ENCODE data around the gene ATP1B3. TPM values are rescaled to one million over a fixed set of nuclear protein-coding genes. Genes with fewer than 3 reads are reported as not detected.
"Not testable (repeated sequence)": the region's sequence is repeated elsewhere in the genome, so short reads cannot be mapped to it uniquely, and the experiment has no call there.

ATP1B3 gene
- total RNA-seq, 1 donor from 2014 or later: 129 TPM

DNA sequence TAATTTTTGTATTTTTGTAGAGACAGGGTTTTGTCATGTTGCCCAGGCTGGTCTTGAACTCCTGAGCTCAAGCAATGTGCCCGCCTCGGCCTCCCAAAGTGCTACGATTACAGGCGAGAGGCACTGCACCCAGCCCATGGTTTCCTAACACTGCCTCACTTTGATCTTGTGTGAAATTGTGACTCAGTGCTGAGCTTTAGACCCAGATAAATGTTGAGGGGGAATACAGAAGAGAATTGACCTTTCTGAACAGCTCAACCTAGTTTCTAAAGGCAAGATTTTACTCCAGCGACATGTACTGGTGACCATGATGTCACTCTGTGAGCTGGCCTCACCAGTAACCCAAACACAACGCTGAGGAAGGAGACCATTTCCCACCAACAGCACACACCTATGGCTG lies 73.5 kb downstream of the ATP1B3 start:
- no peak for DNase-seq

DNA sequence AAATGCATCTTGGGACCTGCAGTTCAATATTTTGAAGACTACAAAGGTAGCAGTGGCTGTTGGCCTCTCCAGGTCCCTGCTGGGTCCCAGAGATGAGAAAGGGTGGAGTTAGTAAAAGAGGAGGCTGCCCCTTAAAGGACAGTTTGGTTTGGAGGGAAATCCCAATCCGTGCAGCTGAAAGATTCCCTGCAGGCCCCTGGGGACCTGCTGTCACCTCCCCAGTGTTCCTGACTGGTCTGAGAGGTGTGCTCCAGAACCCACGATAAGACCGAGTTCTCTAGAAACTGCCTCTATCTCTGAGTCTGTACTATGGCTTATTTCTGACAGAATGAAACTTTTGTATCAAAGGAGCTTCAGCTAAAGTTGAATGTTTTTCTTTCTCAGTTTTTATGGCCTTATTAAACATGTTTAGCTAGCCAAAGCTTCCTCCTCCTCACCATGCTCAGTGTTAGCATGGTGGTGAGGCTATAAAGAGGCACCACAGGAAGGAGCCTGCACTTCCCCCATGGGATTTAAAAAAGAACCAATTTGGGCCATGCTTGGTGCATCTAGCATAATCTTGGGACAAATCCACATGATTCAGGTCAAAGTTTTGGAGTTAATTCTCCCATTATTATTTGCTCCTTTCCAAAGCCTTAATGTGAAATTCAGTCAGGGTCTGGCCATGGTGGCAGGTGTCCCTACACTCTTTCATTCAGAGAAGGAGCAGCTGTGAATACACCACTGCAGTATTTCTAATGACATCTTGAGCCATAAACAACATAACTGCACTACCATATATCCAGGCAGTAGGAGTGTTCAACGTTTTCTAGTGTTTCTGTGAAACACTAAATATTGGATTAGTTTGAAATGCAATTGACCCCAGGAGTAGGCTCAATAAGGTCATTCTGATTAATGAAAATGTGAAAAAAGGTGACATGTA lies 74.4 kb downstream of the ATP1B3 start:
- no peak for DNase-seq

DNA sequence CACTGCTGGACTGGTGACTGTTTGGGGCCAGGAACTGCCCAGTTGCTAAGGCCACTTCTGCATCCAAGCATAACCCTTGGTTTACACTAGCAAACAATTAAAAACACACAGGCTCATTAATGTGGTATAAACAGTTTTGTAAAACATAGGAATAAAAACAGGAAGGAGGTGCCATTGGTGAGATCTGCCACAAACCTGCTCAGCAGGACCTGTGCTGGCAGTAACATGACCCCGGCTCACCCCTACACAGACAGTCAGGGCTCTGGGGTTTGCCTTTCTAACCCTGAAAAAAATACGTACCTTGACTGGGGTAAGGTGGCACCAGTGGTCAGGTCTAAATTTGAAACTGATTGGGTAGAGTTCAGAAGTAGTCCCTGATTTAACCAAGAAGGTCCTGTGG lies 76.2 kb downstream of the ATP1B3 start:
- no peak for DNase-seq

DNA sequence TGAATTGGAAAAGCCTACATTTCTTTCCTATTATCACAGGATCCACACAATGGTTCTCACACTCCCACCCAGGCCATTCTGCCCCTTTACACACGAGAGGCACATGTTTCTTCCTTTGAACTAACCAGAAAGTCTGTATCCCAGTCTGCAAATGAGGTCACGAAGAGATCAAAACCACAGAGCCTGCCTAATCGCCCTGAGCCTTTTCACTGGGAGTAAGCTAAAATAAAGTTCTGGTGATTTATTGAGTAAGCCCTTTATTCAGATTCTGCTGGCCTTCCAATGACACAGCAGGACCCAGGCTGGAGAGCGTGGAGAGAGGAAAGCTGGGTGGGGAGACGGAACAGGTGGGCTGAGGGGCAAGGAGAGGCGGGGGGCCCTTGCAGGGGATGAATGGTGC lies 78.7 kb downstream of the ATP1B3 start:
- no peak for DNase-seq

DNA sequence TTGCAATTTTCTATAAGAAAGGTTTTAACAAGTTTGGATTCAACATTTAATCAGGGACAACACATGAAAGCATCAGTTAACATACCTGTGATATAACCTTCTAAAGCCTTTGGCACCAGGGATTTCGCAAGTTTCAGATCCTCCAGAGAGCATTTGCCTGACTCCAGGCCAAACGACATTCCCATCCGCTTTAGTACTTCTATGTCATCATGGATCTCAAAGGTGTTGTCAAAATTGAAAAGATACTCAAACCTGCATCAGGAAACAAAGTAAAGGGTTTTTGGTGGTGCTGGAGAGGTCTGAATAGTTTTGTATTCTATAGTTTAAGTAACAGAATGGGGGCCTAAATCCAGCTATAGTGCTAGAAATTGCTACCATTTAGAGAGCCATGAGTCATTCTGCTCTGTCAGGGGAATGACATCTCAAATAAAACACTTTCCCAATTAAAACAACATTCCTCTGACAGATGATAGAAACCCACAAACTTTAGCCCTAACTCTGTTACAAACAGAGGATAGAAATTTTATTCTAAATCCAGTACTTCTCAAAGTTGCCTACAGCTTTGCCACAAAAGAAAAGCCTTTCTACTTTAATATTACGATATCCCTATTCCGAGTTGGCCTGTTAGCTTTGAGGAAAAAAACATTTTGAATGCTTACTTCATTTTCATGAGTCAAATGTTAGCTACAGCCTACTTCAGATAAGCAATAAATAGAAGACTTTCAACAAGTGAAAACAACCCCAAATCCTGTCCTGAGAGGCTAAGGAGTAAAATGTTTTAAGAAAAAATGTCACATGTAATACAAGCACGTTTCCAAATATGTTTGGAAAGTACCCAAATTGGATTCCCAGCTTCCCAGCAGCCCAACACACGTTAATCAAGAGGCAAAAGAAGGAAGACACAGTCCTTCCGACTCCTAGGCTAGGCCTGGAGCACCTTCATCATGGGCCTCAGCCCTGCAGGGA lies 83.4 kb downstream of the ATP1B3 start:
- DNase-seq: no peak

DNA sequence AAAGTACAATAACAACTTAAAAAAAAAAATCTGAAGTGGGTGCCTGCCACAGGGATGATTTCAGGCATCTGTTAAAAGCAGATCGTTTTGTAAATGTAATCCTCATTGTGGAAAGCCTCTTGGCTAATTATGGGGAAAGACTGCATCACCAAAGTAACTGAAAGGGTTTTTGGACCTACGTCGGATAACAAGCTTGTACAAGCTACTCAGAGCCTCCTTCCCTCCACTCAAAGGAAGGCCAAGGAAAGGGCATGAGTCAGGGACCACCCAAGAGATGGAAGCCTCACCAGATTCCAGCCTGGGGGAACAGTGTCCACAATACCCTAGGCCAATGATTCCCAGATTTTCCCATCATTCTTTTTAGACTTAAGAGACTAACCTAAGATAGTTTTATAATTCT lies 84.3 kb downstream of the ATP1B3 start:
- DNase-seq: no peak

DNA sequence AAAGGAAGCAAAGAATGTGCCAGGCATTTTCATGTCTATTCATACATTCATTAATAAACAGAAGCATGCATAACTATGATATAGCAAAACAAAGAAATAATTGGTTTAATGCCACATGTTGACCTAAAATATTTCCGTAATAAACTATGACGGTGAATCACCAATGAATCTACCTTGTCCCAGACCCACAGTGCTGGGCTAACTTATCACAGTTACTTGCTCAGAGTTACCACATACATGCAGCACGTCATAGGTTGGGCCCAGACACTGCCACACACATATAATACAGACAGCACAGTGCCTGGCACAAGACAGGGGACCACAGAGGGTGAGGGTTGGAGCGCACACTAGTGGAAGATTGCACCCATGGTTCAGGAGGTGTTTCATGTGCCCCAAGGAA lies 86.9 kb downstream of the ATP1B3 start:
- no peak for DNase-seq

DNA sequence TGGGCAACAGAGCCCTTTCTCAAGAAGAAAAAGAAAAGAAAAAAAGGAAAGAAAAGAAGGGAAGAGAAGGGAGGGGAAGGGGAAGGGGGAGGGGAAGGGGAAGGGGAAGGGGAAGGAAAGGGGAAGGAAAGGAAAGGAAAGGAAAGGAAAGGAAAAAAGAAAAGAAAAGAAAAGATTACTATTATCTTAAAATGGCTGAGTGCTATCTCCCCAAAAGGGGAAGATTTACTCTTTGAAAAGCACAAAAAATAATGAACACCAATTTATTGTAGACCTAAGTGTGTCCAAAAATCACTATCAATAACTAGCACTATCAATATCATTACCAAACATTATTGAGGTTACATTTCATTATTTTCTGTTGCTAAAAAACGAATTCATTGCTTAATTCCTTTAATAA lies 89.0 kb downstream of the ATP1B3 start:
- DNase-seq: no peak

DNA sequence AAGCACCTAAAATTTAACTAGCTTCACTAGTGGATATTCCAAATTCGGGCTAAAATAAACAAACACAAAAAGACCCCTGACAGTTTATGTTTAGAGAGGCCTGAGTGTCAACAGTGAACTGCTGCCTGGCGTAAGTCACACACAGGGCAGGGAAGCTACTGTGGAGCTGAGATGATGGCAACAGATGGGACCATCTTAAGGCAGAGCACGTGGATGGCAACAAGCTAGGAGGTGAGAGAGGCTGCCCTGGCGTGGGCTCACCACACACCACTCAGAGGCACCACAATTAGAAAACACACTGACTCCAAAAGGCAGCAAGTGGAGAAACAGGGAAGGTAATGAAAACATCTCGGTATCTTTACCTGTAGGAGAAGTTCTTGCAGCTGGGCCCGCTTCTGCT lies 93.3 kb downstream of the ATP1B3 start:
- no peak for DNase-seq

DNA sequence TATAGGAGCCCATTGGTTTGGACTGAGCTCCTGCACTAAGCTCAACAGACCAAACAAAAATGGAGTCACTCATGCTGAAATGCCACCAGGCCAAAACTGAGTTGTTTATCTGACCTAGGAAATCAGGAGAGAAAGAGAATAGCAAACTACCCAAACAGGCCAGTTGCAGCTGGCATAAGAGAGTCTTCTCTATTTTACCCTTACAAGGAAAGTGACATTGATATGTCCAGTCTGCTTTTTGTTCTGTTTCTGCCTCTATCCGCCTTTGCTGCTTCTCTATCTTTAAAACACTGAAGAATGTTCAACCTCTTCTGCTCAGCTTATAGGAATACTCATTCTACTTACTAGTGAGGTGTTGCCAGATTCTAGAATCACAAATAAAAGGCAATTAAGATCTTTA lies 95.1 kb downstream of the ATP1B3 start:
- no peak for DNase-seq

DNA sequence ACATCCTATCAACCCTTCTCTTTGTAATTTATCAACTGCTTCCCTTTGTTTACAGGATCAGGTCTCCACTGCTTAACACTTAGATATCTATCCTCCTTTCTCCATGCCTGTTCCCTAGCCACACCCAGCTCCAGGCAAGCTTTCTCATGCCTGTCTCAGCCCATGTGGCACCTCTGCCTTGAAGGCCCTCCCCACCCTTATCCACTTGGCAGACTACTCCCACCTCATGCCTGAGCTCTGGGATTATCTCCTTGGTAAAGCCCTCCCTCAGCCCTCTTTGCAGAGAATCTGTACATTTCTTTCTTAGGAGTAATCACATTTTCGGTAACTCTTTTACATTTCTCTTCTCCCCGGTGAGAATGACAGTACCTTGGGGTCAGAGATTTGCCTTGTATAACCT lies 96.0 kb downstream of the ATP1B3 start:
- no peak for DNase-seq

DNA sequence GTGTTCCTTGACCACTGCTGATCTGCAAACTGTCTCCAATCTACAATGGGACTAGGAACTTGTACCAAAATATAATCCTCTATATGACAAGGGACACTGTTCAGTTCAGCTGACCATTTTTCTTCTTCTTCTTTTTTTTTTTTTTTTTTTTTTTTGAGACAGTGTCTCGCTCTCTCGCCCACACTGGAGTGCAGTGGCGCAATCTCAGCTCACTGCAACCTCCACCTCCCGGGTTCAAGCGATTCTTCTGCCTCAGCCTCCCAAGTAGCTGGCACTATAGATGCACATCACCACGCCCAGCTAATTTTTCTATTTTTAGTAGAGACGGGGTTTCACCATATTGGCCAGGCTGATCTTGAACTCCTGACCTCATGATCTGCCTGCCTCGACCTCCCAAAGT lies 98.3 kb downstream of the ATP1B3 start:
- DNase-seq: not testable (repeated sequence)

Other genes starting within 250 kb of the ATP1B3 start
- 38.1 and 93.8 TPM in 2 replicates for gene RNF7, start 138.3 kb upstream of the ATP1B3 start, total RNA-seq
- not detected in 2 replicates for gene GRK7, start 113.2 kb upstream of the ATP1B3 start, total RNA-seq

All from dermis blood vessel endothelial cell (primary cell).